22Rv1 (cell line): ENCODE data around the gene ATP13A5.

Experiments
- H3K27ac ChIP-seq: fragments of 450-650 bp; 2 replicates; pipeline ENCODE4 v1.5.1; 2017
- CTCF ChIP-seq: fragments of 450-650 bp; IDR thresholded peaks from 2 replicates; pipeline ENCODE4 v1.5.1; 2017; ENCODE audit warnings: mild to moderate bottlenecking
- ZFX ChIP-seq: fragments of 450-650 bp; IDR thresholded peaks from 2 replicates; pipeline ENCODE4 v1.6.1; 2017; ENCODE audit warnings: antibody characterized with exemption, borderline replicate concordance

ATP13A5 gene

GRCh38 chr3:193396451-193397244 lies 18.1 kb upstream of the ATP13A5 start:
- TF ChIP-seq ZFX (no peak), CTCF (no peak)
- no peak overlapping the region for H3K27ac ChIP-seq

GRCh38 chr3:193391902-193392301 lies 13.3 kb upstream of the ATP13A5 start:
- TF ChIP-seq CTCF = no peak
- no peak overlapping the region for H3K27ac ChIP-seq

- H3K27ac ChIP-seq = no peak overlapping the region
- no peak for TF ChIP-seq CTCF
- TF ChIP-seq ZFX = no peak
These were observed 10.8 kb upstream of the ATP13A5 start for GRCh38 chr3:193389335-193389734.

GRCh38 chr3:193388361-193388760 lies 9.8 kb upstream of the ATP13A5 start:
- no peak for TF ChIP-seq CTCF
- TF ChIP-seq ZFX = no peak
- H3K27ac ChIP-seq = no peak overlapping the region

GRCh38 chr3:193387596-193387995 lies 9.0 kb upstream of the ATP13A5 start:
- H3K27ac ChIP-seq = no peak overlapping the region
- TF ChIP-seq ZFX (no peak), CTCF (no peak)

GRCh38 chr3:193377591-193377990 lies 962 bp downstream of the ATP13A5 start:
- H3K27ac ChIP-seq = no peak overlapping the region
- no peak for TF ChIP-seq ZFX
- no peak for TF ChIP-seq CTCF

GRCh38 chr3:193375614-193376013 lies 2.9 kb downstream of the ATP13A5 start:
- no peak for TF ChIP-seq ZFX
- no peak for TF ChIP-seq CTCF
- H3K27ac ChIP-seq = no peak overlapping the region
